Measurements from ENCODE around the gene SPAG17.

SPAG17 gene

GRCh38 chr1:118185084-118185832 is at the start of gene SPAG17:
TSS of gene SPAG17 (minus strand) at chr1:118185228. CDS start at chr1:118185157, 71 bp downstream.
- DNase-seq = no peak

GRCh38 chr1:118225471-118225870 is 40.4 kb upstream of the SPAG17 start:
- no peak for DNase-seq

GRCh38 chr1:118223426-118223825 is 38.4 kb upstream of the SPAG17 start:
- DNase-seq = no peak

GRCh38 chr1:118219438-118219837 is 34.4 kb upstream of the SPAG17 start:
- no peak for DNase-seq

GRCh38 chr1:118217141-118217838 is 32.3 kb upstream of the SPAG17 start:
- DNase-seq = no peak

GRCh38 chr1:118214866-118215265 is 29.8 kb upstream of the SPAG17 start:
- no peak for DNase-seq

- no peak for DNase-seq
Measured at GRCh38 chr1:118210723-118211110, 25.7 kb upstream of the SPAG17 start.

GRCh38 chr1:118210051-118210722 is 25.2 kb upstream of the SPAG17 start:
- DNase-seq = no peak

- no peak for DNase-seq
Measured at GRCh38 chr1:118209648-118210047, 24.6 kb upstream of the SPAG17 start.

- DNase-seq = no peak
Measured at GRCh38 chr1:118206966-118207365, 21.9 kb upstream of the SPAG17 start.

GRCh38 chr1:118204648-118205047 is 19.6 kb upstream of the SPAG17 start:
- DNase-seq = no peak

- no peak for DNase-seq
Measured at GRCh38 chr1:118204105-118204504, 19.1 kb upstream of the SPAG17 start.

- DNase-seq = no peak
Measured at GRCh38 chr1:118202076-118202608, 17.1 kb upstream of the SPAG17 start.

- DNase-seq = no peak
Measured at GRCh38 chr1:118201524-118201923, 16.5 kb upstream of the SPAG17 start.

GRCh38 chr1:118200836-118201235 is 15.8 kb upstream of the SPAG17 start:
- no peak for DNase-seq

- DNase-seq = no peak
Measured at GRCh38 chr1:118190561-118190960, 5.5 kb upstream of the SPAG17 start.

- no peak for DNase-seq
Measured at GRCh38 chr1:118189564-118189963, 4.5 kb upstream of the SPAG17 start.

- DNase-seq = no peak
Measured at GRCh38 chr1:118188411-118188810, 3.4 kb upstream of the SPAG17 start.

- DNase-seq = no peak
Measured at GRCh38 chr1:118186026-118186425, 998 bp upstream of the SPAG17 start.

GRCh38 chr1:118184739-118185083 is 317 bp downstream of the SPAG17 start:
- no peak for DNase-seq

- no peak for DNase-seq
Measured at GRCh38 chr1:118183586-118183985, 1.4 kb downstream of the SPAG17 start.

- DNase-seq = no peak
Measured at GRCh38 chr1:118177998-118178397, 7.0 kb downstream of the SPAG17 start.

- DNase-seq = no peak
Measured at GRCh38 chr1:118169016-118169415, 16.0 kb downstream of the SPAG17 start.

GRCh38 chr1:118160806-118161205 is 24.2 kb downstream of the SPAG17 start:
- DNase-seq = no peak

Measured in CD4-positive, alpha-beta T cell treated with Interleukin-21 for 1 hour (primary cell).